Measurements from ENCODE around the gene SLC8B1.
"Not testable (repeated sequence)": the region's sequence is repeated elsewhere in the genome, so short reads cannot be mapped to it uniquely, and the experiment has no call there.

The SLC8B1 gene

DNA sequence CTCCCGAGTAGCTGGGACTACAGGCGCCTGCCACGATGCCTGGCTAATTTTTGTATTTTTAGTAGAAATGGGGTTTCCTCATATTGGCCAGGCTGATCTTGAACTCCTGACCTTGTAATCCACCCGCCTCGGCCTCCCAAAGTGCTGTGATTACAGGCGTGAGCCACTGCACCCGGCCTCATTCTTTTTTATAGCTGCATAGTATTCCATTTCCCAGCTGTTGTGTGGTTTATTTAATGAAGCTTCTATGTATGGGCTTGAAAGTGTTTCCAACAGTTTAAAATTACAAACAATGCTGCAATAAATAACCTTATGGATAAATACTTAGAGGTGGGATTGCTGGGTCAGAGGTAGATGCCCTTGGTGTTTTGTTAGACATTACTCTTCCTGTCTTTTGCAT lies 19.3 kb upstream of the SLC8B1 start:
- not testable (repeated sequence) for DNase-seq

- DNase-seq, result no peak
Observed at GRCh38 chr12:113351089-113351488, 16.2 kb upstream of the SLC8B1 start.

DNA sequence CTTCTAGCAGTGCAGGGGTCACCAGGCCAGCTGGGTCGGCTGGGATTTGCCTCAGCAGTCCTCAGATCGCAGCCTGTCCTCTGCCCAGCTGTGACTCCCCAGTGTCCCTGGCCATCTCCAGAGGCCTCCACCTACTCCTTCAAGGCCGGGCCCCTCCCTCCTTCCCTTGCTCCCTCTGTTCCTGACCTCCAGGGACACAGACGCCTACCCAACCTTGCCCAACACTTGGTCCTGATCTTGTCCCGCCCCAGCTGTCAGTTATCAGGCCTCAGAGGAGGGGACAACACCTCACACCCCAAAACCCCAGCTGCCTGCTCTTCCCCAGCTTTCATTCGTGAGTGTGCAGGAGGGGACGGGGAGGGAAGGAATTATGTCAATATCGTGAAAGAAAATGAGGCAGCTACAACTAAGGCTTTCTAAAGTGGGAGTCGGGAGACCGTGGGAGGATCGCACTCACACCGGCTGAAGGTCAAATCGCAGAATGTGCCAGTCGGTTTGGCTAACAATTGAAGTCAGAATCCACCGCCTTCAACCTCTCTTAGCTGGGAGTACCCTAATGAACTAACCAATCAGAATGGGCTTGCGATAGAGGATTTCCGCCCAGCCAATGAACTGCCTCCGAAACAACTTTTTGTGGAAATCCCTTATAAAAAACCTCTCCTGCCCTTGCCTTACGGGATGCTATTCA lies 14.1 kb upstream of the SLC8B1 start:
- DNase-seq, result no peak

DNA sequence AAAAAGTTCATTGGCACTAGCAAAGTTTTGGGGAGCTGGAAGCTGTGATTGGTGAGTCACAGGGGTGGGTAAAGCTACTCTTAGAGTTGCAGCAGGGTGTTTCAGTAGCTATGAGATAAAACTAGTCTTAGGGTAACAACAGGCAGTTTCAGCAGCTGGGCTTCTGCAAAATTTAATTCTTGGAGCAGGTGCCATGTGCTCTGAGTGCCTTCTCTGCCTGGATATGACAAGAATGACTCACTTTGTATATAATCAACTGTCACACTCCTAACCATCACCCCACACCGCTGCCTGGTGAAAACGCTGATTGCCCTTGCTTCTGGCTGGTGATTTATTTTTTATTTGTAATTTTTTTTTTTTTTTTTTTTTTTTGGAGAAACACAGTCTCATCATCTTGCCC lies 13.0 kb upstream of the SLC8B1 start:
- no peak for DNase-seq

DNA sequence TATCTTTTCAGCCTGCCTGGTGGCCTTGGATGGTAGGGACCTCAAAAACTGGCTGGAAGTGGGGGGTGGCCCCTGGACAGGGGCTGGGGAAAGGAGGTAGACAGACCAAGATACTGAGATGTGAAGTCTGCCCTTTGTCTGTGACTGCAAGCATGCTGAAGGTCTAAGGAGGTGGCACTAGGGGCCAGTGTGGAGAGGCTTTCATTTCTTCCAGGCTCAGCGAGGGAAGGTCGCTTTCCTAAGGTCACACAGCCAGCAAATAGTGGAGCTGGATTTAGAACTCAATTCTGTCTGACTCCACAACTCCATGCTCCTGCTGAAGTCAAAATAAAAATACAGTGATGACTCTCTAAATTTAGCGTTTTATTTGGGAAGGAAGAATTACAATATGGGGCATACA lies 12.2 kb upstream of the SLC8B1 start:
- no peak for DNase-seq

DNA sequence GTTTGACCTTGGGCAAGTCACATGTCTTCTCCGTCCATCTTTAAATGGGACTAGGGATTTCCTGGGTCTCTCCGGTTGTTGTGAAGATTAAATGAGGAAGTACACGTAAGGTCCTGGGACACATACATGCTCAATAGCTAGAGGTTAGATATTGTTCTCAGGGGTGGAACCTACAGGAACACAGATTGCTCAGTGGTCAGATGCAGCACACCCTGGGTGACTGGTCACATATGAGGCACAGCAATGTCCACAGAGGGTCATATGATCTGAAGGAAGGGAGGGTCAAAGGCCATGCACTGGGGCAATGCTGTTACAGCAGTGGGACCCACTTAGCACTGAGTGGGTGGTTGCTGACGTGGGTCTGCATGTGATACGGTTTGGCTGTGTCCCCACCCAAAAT lies 11.4 kb upstream of the SLC8B1 start:
- DNase-seq, result no peak

DNA sequence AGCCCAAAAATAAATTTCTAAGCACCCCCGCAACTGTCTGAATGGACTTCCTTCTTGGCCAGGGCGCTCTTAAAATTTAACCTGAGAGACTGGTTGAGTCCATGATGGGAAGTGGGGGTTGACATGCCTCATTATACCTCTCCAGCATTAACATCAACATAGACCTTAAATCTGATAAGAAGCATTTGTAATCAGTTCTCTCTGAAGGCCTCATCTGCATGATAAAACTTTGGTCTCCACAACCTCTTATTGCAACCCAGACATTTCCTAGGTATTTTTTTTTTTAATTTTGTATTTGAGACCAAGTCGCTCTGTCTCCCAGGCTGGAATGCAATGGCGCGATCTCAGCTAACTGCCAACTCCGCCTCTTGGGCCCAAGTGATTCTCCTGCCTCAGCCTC lies 10.4 kb upstream of the SLC8B1 start:
- no peak for DNase-seq

DNA sequence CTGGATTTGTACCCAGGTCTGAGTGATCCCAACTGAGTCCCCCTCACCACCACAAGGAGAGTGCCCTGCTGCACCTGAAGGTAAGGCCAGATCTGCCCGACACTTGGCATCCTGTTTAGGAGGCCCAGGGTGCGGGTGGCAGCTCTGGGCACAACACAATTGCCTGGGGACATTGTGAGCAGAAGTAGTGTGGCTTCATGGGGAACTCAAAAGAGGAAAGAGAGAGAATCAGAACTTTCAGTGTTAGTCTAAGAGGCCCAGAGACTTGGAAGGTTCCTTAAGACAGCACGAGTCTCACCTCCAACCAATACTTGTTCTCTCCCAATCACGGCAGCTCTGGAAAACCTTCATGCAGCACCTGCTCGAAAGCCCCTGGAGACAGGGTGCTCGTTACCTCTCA lies 6.6 kb upstream of the SLC8B1 start:
- DNase-seq, result no peak

GRCh38 chr12:113340061-113340460 lies 5.2 kb upstream of the SLC8B1 start:
- DNase-seq, result no peak

- DNase-seq, result no peak
Observed at GRCh38 chr12:113339540-113339939, 4.6 kb upstream of the SLC8B1 start.

- peak; percentile 27 for DNase-seq
Observed at GRCh38 chr12:113333877-113334785, 778 bp downstream of the SLC8B1 start.

- no peak for DNase-seq
Observed at GRCh38 chr12:113333418-113333750, 1.5 kb downstream of the SLC8B1 start.

DNA sequence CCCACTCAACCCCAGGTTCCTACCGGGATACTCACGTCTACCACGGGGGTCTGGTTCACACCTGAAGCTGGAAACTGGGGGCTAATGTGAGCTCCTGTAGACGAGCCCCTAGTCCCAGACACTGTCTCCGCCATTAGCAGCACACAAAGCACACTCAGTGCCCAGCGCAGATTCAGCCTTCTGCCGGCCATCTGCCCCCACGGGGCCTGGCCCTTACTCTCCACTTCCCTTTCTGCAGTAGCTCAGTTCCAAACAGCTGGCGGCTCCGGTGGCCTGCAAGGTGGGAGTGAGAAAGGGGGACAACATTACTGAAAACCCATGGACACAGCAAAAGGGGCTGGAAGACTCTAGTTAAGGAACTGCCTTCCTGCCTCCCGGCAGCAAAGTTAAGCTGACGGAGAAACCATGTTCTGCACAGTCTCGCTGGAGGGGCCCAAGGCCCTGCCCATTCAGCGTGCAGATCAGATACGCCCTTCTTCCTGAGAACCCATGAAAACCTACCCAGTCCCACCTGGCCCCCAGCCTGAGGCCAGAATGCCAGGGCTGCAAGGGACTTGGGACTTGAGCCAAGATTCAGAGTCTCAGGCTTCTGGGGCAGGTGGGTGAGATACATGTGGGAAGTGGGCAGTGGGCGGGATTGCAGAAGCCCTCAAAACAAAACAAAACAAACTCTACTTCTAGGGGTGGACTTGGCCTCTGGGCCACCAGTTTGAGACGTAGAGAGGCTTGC lies 2.1 kb downstream of the SLC8B1 start:
- DNase-seq, result no peak

GRCh38 chr12:113330505-113330904 lies 4.4 kb downstream of the SLC8B1 start:
- DNase-seq, result no peak

DNA sequence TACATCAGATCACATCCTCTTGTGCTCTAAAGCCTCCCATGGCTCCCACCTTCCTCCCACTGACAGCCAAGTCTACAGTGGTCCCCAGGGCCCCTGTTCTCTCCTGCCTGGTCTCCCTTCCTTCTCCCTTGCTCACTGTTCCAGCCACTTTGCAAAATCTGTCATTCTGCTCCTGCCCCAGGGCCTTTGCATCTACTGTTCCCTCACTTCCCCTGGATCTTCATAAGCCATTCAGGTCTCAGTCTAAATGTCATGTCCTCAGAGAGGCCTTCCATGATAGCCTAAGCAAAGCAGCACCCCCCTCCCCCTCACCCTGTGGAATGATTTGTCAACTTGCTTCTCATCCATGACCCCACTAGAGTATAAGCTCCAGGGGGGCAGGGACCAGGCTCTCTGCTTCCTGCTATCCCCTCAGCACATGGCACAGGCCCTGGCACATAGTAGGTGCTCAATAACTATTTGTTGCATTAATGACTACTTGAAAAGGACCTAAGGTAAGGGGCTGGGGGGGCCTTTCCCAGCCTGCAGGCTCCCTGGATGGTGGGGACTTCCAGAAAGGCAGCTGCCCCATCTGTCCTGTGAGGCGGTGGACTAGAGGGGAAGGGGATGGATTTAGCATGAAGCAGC lies 5.0 kb downstream of the SLC8B1 start:
- no peak for DNase-seq

DNA sequence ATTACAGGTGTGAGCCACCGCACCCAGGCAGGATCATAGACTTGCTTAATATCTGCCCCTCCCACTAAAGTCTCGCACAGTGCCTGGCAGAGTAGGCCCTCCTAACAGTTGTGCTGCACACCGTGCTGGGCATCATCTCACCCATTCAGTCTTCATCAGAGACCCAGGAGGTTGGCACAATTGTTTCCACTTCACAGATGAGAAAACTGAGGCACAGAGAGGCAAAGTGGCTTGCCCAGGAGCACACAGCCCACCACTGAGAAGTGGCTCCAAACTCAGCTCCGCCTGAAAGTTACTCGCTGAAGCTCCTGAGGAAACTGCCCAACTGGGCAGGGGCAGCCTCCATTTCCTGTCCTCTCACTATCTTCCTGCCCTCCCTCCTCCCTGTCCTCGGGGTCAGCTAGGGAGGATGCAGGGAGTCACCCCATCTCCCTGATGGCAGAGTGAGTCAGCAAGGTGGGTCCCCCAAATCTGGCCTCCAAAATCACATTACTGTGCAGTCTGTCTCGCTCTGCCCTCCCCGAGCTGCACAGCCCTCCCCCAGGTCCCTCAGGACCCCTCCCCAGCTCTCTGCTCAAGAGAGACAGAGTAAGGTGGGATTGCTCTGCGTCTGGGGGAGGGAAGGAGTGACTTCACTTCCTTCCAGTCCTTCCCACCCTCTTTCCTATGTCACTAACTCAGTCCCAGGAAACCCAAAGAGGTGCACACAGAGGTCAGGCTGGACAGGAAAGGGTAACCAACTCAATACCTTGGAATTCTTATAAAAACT lies 5.7 kb downstream of the SLC8B1 start:
- DNase-seq, result no peak

- no peak for DNase-seq
Observed at GRCh38 chr12:113328368-113328889, 6.5 kb downstream of the SLC8B1 start.

- no peak for DNase-seq
Observed at GRCh38 chr12:113326775-113327395, 8.0 kb downstream of the SLC8B1 start.

DNA sequence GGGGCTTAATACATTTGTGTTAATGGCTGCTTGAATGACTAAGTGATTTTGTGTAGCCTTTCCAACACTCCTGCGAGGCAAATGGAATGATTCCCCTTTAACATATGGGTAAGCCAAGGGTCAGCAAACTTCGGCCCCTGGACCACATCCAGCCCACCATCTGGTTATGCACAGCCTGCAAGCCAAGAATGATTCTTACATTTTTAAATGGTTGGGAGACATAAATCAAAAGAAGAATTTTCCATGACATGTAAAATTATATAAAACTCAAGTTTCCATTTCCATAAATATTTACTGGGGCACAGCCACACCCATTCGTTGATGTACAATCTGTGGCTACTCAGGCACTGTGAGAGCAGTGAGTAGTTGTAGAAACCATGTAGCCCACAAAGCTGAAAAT lies 9.0 kb downstream of the SLC8B1 start:
- no peak for DNase-seq

DNA sequence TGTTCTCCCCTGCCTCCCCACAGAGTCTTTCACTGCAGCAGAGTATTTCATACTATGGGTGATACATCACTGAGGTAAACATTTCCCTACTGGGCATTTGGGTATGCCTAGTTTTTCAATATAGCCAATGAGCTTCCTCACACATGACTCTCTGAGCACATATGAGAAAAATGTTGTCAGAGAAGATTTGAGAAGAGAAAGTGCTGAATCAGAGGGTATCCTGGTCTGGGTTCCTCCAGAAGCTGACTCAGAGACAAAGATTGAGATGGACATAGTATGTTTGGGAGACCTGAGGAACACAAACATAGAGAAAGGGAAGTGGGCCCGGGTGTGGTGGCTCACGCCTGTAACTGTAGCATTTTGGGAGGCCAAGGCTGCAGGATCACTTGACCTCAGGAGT lies 12.6 kb downstream of the SLC8B1 start:
- DNase-seq, result no peak

DNA sequence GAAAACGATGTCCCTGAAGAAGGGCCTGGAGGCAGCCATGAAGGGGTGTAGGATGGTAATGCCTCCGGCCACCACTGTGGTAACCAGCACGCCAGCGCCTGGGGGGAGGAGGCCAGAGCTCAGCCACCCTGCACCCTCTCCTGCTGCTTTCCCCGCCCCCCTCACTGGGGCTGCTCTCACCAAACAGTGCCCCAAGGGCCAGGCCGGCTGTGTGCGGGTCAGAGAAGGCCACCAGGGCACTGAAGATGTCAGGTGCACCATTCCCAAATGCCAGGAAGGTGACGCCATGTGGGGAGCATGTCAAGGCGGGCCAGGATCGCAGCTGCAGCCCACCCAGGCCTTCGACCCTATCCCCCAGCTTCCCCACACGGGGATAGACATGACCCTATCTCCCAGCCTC lies 14.5 kb downstream of the SLC8B1 start:
- no peak for DNase-seq

Data from stimulated activated CD8-positive, alpha-beta memory T cell treated with anti-CD3 and anti-CD28 coated beads, Interleukin-4, amount 100 ng/mL, for 48 hours (primary cell).